HCT116 (cell line): ENCODE results near the gene TSPAN7. TPM values are rescaled to one million over a fixed set of nuclear protein-coding genes. Genes with fewer than 3 reads are reported as not detected.

Source experiments
- ATAC-seq: fragments of 200-7000 bp; cut with Tn5 transposase; 2 replicates; pipeline ENCODE4 v1.9.1; 2020; ENCODE audit warnings: mild to moderate bottlenecking, moderate library complexity
- BruUV-seq: library from RNA; stranded (reverse); fragments of 400-500 nt; replicated peaks from 2 replicates; lab custom pipeline; 2021; lab: Mats Ljungman, UMichigan
- CTCF ChIA-PET: fragments of 300-600 bp; sonication (Branson Sonifier 250); formaldehyde crosslinking; loops from one replicate; lab custom pipeline; 2021; ENCODE audit warnings: antibody characterized with exemption; lab: Charles Lee
- POLR2A ChIA-PET: fragments of 300-600, 350-600 bp; sonication (Branson Sonifier 250); formaldehyde crosslinking; loops from one replicate; lab custom pipeline; 2021; ENCODE audit warnings: antibody characterized with exemption; lab: Charles Lee
- RAD21 ChIA-PET, 2 experiments: fragments of 300-600 bp; sonication (Branson Sonifier 250); formaldehyde crosslinking; loops; one replicate each; lab custom pipeline; 2023; ENCODE audit warnings: low total read pairs in 2 of 2; ENCODE audit not compliant: uncharacterized antibody in 2 of 2, unreplicated experiment in 2 of 2, low non-redundant PET in 1 of 2; lab: Charles Lee
- DNase-seq: peaks from one replicate; pipeline ENCODE4 v3.0.0-alpha.2; 2010; ENCODE audit warnings: low read depth, low spot score
- H2AFZ ChIP-seq: fragments of 200-600 bp; shearing (Covaris generic), sonication (generic); 2 replicates; pipeline ENCODE4 v1.6.1; 2017; ENCODE audit warnings: low read depth, mixed run types, mixed read lengths, antibody characterized with exemption, low read length; ENCODE audit not compliant: poor library complexity, severe bottlenecking
- H3K27ac ChIP-seq: 2 replicates; pipeline ENCODE4 v1.5.1; 2012; ENCODE audit warnings: low read depth, low read length
- H3K27me3 ChIP-seq: fragments of 200-600 bp; sonication (generic); 2 replicates; pipeline ENCODE4 v1.6.1; 2016; ENCODE audit warnings: mixed run types, low read length, mixed read lengths; ENCODE audit not compliant: insufficient read depth
- H3K36me3 ChIP-seq, 2 experiments: fragments of 200-500 bp in 1 of 2; fragments of 200-600 bp in 1 of 2; sonication (Bioruptor generic) in 1 of 2; sonication (generic) in 1 of 2; 2 replicates each; pipeline versions ENCODE4 v1.5.1 to v1.6.1; 2014 to 2016; ENCODE audit warnings: low read length in 2 of 2, inconsistent platforms in 1 of 2, mixed read lengths in 1 of 2, mixed run types in 1 of 2; ENCODE audit not compliant: insufficient read depth in 2 of 2, control insufficient read depth in 1 of 2
- H3K4me1 ChIP-seq, 2 experiments: fragments of 200-600 bp in 1 of 2; sonication (generic) in 1 of 2; 2 replicates each; pipeline versions ENCODE4 v1.5.1 to v1.6.1; 2012 to 2017; ENCODE audit warnings: low read length in 2 of 2, inconsistent platforms in 1 of 2, mild to moderate bottlenecking in 1 of 2, mixed read lengths in 1 of 2, mixed run types in 1 of 2, moderate library complexity in 1 of 2; ENCODE audit not compliant: insufficient read depth in 2 of 2, control insufficient read depth in 1 of 2
- H3K4me2 ChIP-seq: fragments of 200-600 bp; sonication (generic); 2 replicates; pipeline ENCODE4 v1.6.1; 2017; ENCODE audit warnings: mixed run types, low read length, mixed read lengths
- H3K4me3 ChIP-seq, 2 experiments: fragments of 200-600 bp in 1 of 2; sonication (generic) in 1 of 2; replicated peaks in 1 of 2; 2 replicates each; pipeline ENCODE4 v1.5.1; 2011 to 2016; ENCODE audit warnings: low read length in 2 of 2, control low read depth in 1 of 2, low read depth in 1 of 2, mild to moderate bottlenecking in 1 of 2, mixed read lengths in 1 of 2, mixed run types in 1 of 2
- H3K79me2 ChIP-seq: fragments of 200-600 bp; sonication (generic); 2 replicates; pipeline ENCODE4 v1.6.1; 2017; ENCODE audit warnings: mild to moderate bottlenecking, mixed run types, low read length, moderate library complexity, mixed read lengths; ENCODE audit not compliant: insufficient read depth
- H3K9ac ChIP-seq: fragments of 200-600 bp; sonication (generic); 2 replicates; pipeline ENCODE4 v1.6.1; 2016; ENCODE audit warnings: low read length, mixed read lengths
- H3K9me2 ChIP-seq: fragments of 200-600 bp; sonication (generic), shearing (Covaris generic); 2 replicates; pipeline ENCODE4 v1.6.1; 2017; ENCODE audit warnings: mixed run types, mild to moderate bottlenecking, moderate library complexity; ENCODE audit not compliant: insufficient read depth
- H3K9me3 ChIP-seq, 2 experiments: fragments of 200-500 bp in 1 of 2; fragments of 200-600 bp in 1 of 2; sonication (Bioruptor generic) in 1 of 2; sonication (generic) in 1 of 2; 2 replicates each; pipeline ENCODE4 v1.6.1; 2014 to 2017; ENCODE audit warnings: low read length in 2 of 2, mixed read lengths in 2 of 2, inconsistent platforms in 1 of 2, low read depth in 1 of 2, mild to moderate bottlenecking in 1 of 2, mixed run types in 1 of 2, moderate library complexity in 1 of 2; ENCODE audit not compliant: control insufficient read depth in 1 of 2, insufficient read depth in 1 of 2
- H4K20me1 ChIP-seq: fragments of 200-600 bp; sonication (generic), shearing (Covaris generic); 2 replicates; pipeline ENCODE4 v1.6.1; 2017; ENCODE audit warnings: mixed run types, mild to moderate bottlenecking, moderate library complexity; ENCODE audit not compliant: insufficient read depth
- SIN3A ChIP-seq: IDR thresholded peaks from 2 replicates; pipeline ENCODE4 v1.6.1; 2012; ENCODE audit warnings: low read depth
- ZBTB33 ChIP-seq: IDR thresholded peaks from 2 replicates; pipeline ENCODE4 v1.6.1; 2011; ENCODE audit warnings: mild to moderate bottlenecking, low read length, moderate library complexity; ENCODE audit not compliant: insufficient replicate concordance; ENCODE audit errors: extremely low read depth
- intact Hi-C: fragments of 100-400 bp; cut with micrococcal nuclease; formaldehyde crosslinking; loops from 2 replicates; pipeline ENCODE4 v1.10.0; 2022
- total RNA-seq: library from RNA; stranded (reverse); gene quantifications from one replicate; pipeline ENCODE4 v1.2.1, GENCODE V29; 2021; ENCODE audit not compliant: unreplicated experiment
- TF ChIP-seq, protein P1 (sequence below): IDR thresholded peaks from 2 replicates; pipeline ENCODE4 v1.6.1; 2012
- TF ChIP-seq, protein P2 (sequence below): IDR thresholded peaks from 2 replicates; pipeline ENCODE4 v1.6.1; 2012; ENCODE audit warnings: low read depth

The TSPAN7 gene
- total RNA-seq, 1 experiment from 2014 or later = 2.9 TPM

GRCh38 chrX:38618180-38618579, 56.8 kb downstream of the TSPAN7 start:
- H3K9me3 ChIP-seq = no peaks in the 10 kb centered on the region
- H2AFZ ChIP-seq = no peak overlapping the region
- no peaks in the 10 kb centered on the region for H3K79me2 ChIP-seq
- ChIA-PET CTCF (no interaction called here), POLR2A (no interaction called here), RAD21 (no interaction called here)
- BruUV-seq = no TSS peak
- DNase-seq (no peak), ATAC-seq (no peak)
- H3K4me2 ChIP-seq = no peak overlapping the region
- TF ChIP-seq ZBTB33 (no peak), SIN3A (no peak)
- TF ChIP-seq, protein P1, sequence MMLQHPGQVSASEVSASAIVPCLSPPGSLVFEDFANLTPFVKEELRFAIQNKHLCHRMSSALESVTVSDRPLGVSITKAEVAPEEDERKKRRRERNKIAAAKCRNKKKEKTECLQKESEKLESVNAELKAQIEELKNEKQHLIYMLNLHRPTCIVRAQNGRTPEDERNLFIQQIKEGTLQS = no peak
- TF ChIP-seq, protein P2, sequence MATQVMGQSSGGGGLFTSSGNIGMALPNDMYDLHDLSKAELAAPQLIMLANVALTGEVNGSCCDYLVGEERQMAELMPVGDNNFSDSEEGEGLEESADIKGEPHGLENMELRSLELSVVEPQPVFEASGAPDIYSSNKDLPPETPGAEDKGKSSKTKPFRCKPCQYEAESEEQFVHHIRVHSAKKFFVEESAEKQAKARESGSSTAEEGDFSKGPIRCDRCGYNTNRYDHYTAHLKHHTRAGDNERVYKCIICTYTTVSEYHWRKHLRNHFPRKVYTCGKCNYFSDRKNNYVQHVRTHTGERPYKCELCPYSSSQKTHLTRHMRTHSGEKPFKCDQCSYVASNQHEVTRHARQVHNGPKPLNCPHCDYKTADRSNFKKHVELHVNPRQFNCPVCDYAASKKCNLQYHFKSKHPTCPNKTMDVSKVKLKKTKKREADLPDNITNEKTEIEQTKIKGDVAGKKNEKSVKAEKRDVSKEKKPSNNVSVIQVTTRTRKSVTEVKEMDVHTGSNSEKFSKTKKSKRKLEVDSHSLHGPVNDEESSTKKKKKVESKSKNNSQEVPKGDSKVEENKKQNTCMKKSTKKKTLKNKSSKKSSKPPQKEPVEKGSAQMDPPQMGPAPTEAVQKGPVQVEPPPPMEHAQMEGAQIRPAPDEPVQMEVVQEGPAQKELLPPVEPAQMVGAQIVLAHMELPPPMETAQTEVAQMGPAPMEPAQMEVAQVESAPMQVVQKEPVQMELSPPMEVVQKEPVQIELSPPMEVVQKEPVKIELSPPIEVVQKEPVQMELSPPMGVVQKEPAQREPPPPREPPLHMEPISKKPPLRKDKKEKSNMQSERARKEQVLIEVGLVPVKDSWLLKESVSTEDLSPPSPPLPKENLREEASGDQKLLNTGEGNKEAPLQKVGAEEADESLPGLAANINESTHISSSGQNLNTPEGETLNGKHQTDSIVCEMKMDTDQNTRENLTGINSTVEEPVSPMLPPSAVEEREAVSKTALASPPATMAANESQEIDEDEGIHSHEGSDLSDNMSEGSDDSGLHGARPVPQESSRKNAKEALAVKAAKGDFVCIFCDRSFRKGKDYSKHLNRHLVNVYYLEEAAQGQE = no peak
- no peak overlapping the region for H3K4me3 ChIP-seq
- H3K9ac ChIP-seq = no peak overlapping the region
- no peaks in the 10 kb centered on the region for H3K4me1 ChIP-seq
- H3K27ac ChIP-seq = no peak overlapping the region
- H3K36me3 ChIP-seq = no peaks in the 10 kb centered on the region
- no peaks in the 10 kb centered on the region for H4K20me1 ChIP-seq
- intact Hi-C loops = no loop called here
- H3K9me2 ChIP-seq = no peaks in the 10 kb centered on the region
- H3K27me3 ChIP-seq = peaks cover 7% of the 10 kb centered on the region; the same call in 1 of the 2 replicates
